Smooth muscle cell (in vitro differentiated cells): Measurements from ENCODE around the gene GNAT3. TPM values are rescaled to one million over a fixed set of nuclear protein-coding genes. Genes with fewer than 3 reads are reported as not detected.

Experiments used
- DNase-seq: peaks from one replicate; lab custom pipeline; 2025; ENCODE audit not compliant: unreplicated experiment; lab: John Stamatoyannopoulos, UW
- H2AFZ ChIP-seq: fragments of 200-600 bp; sonication (generic); 2 replicates; pipeline ENCODE4 v1.6.0; 2016; ENCODE audit warnings: antibody characterized with exemption, low read depth, mild to moderate bottlenecking
- H3F3A ChIP-seq: fragments of 200-600 bp; sonication (generic); 2 replicates; pipeline ENCODE4 v1.6.0; 2017; ENCODE audit warnings: antibody characterized with exemption, low read depth
- H3K27ac ChIP-seq: fragments of 200-600 bp; sonication (generic); 2 replicates; pipeline ENCODE4 v1.5.1; 2016; ENCODE audit warnings: low read depth, mild to moderate bottlenecking
- H3K27me3 ChIP-seq: fragments of 200-600 bp; sonication (generic); 2 replicates; pipeline ENCODE4 v1.6.1; 2016; ENCODE audit warnings: low read depth, mild to moderate bottlenecking
- H3K36me3 ChIP-seq: fragments of 200-600 bp; sonication (generic); 2 replicates; pipeline ENCODE4 v1.5.1; 2016; ENCODE audit warnings: low read depth
- H3K4me1 ChIP-seq: fragments of 200-600 bp; sonication (generic); 2 replicates; pipeline ENCODE4 v1.5.1; 2016; ENCODE audit warnings: low read depth
- H3K4me2 ChIP-seq: fragments of 200-600 bp; sonication (generic); 2 replicates; pipeline ENCODE4 v1.6.0; 2016; ENCODE audit warnings: mild to moderate bottlenecking
- H3K4me3 ChIP-seq: fragments of 200-600 bp; sonication (generic); 2 replicates; pipeline ENCODE4 v1.5.1; 2016; ENCODE audit warnings: mild to moderate bottlenecking
- H3K79me2 ChIP-seq: fragments of 200-600 bp; sonication (generic); 2 replicates; pipeline ENCODE4 v1.6.0; 2016; ENCODE audit warnings: low read depth, mild to moderate bottlenecking
- H3K9ac ChIP-seq: fragments of 200-600 bp; sonication (generic); 2 replicates; pipeline ENCODE4 v1.6.0; 2016; ENCODE audit warnings: low read depth
- H3K9me3 ChIP-seq: fragments of 200-600 bp; sonication (generic); replicated peaks from 2 replicates; pipeline ENCODE4 v1.5.1; 2016; ENCODE audit warnings: low read depth
- H4K20me1 ChIP-seq: fragments of 200-600 bp; sonication (generic); 2 replicates; pipeline ENCODE4 v1.6.0; 2016; ENCODE audit warnings: low read depth
- CTCF ChIP-seq: fragments of 200-600 bp; sonication (generic); IDR thresholded peaks from 2 replicates; pipeline ENCODE4 v1.5.1; 2017; ENCODE audit warnings: borderline replicate concordance, mild to moderate bottlenecking, antibody characterized with exemption; ENCODE audit not compliant: insufficient read depth, poor library complexity, severe bottlenecking
- WGBS: methylation state at CpG from one replicate; pipeline ENCODE4 v1.1.7; 2016; ENCODE audit warnings: low lambda C conversion rate; 5-methylcytosine and 5-hydroxymethylcytosine counted together
- polyA plus RNA-seq: library from polyadenylated mRNA; unstranded; fragments of >200 nt; fragmentation: Nextera tagmentation; extraction: Ambion mirVana; gene quantifications from 2 replicates; pipeline ENCODE4 v1.2.1, GENCODE V29; 2016
- total RNA-seq: library from RNA; depleted of rRNA; stranded (reverse); fragments of >200 nt; gene quantifications from 2 replicates; pipeline ENCODE4 v1.2.3, GENCODE V29; 2014

The GNAT3 gene
- total and polyA plus RNA-seq, 2 experiments from 2014 or later: not detected

GRCh38 chr7:80529362-80529761 lies 17.5 kb upstream of the GNAT3 start:
- no peak overlapping the region for H3K4me3 ChIP-seq
- no peaks in the 10 kb centered on the region for H4K20me1 ChIP-seq
- H3K4me1 ChIP-seq: no peaks in the 10 kb centered on the region
- TF ChIP-seq CTCF: no peak
- no peak overlapping the region for H3K4me2 ChIP-seq
- WGBS: 70% methylated on average over 4 of the region's 4 CpGs
- no peak for DNase-seq
- no peaks in the 10 kb centered on the region for H3K36me3 ChIP-seq
- no peak overlapping the region for H3K9ac ChIP-seq
- no peaks in the 10 kb centered on the region for H3K9me3 ChIP-seq
- H3K79me2 ChIP-seq: no peaks in the 10 kb centered on the region
- H3K27me3 ChIP-seq: no peaks in the 10 kb centered on the region
- H2AFZ ChIP-seq: no peak overlapping the region
- no peak overlapping the region for H3K27ac ChIP-seq
- no peaks in the 10 kb centered on the region for H3F3A ChIP-seq

- H3K27ac ChIP-seq: no peak overlapping the region
- H3K79me2 ChIP-seq: no peaks in the 10 kb centered on the region
- no peak overlapping the region for H2AFZ ChIP-seq
- no peak for TF ChIP-seq CTCF
- no peaks in the 10 kb centered on the region for H3K36me3 ChIP-seq
- no peaks in the 10 kb centered on the region for H3K4me1 ChIP-seq
- no peaks in the 10 kb centered on the region for H3K27me3 ChIP-seq
- 86% methylated on average over 2 of the region's 2 CpGs for WGBS
- DNase-seq: no peak
- no peaks in the 10 kb centered on the region for H3F3A ChIP-seq
- H4K20me1 ChIP-seq: no peaks in the 10 kb centered on the region
- H3K9ac ChIP-seq: no peak overlapping the region
- no peak overlapping the region for H3K4me3 ChIP-seq
- H3K9me3 ChIP-seq: no peaks in the 10 kb centered on the region
- no peak overlapping the region for H3K4me2 ChIP-seq
Measured at GRCh38 chr7:80528689-80529088, 16.8 kb upstream of the GNAT3 start.

- no peak for DNase-seq
- no peak overlapping the region for H3K4me2 ChIP-seq
- 97% methylated on average over 4 of the region's 4 CpGs for WGBS
- no peak overlapping the region for H3K27ac ChIP-seq
- no peak overlapping the region for H3K4me3 ChIP-seq
- no peaks in the 10 kb centered on the region for H3F3A ChIP-seq
- H3K36me3 ChIP-seq: no peaks in the 10 kb centered on the region
- no peak overlapping the region for H3K9ac ChIP-seq
- H3K9me3 ChIP-seq: no peaks in the 10 kb centered on the region
- no peaks in the 10 kb centered on the region for H4K20me1 ChIP-seq
- no peaks in the 10 kb centered on the region for H3K79me2 ChIP-seq
- no peaks in the 10 kb centered on the region for H3K27me3 ChIP-seq
- no peaks in the 10 kb centered on the region for H3K4me1 ChIP-seq
- no peak overlapping the region for H2AFZ ChIP-seq
- no peak for TF ChIP-seq CTCF
Measured at GRCh38 chr7:80526472-80526871, 14.6 kb upstream of the GNAT3 start.

GRCh38 chr7:80524693-80525092 lies 12.8 kb upstream of the GNAT3 start:
- no peak overlapping the region for H3K9ac ChIP-seq
- no peak overlapping the region for H2AFZ ChIP-seq

More at GRCh38 chr7:80524693-80525092, 12.8 kb upstream of the GNAT3 start:
- no peaks in the 10 kb centered on the region for H4K20me1 ChIP-seq
- no peaks in the 10 kb centered on the region for H3K4me1 ChIP-seq
- WGBS: over 99% methylated on average over 9 of the region's 9 CpGs
- no peaks in the 10 kb centered on the region for H3K9me3 ChIP-seq
- no peaks in the 10 kb centered on the region for H3K27me3 ChIP-seq
- no peak for DNase-seq
- H3K36me3 ChIP-seq: no peaks in the 10 kb centered on the region
- no peak overlapping the region for H3K4me2 ChIP-seq
- no peak overlapping the region for H3K4me3 ChIP-seq
- no peaks in the 10 kb centered on the region for H3F3A ChIP-seq
- no peaks in the 10 kb centered on the region for H3K79me2 ChIP-seq
- H3K27ac ChIP-seq: no peak overlapping the region
- no peak for TF ChIP-seq CTCF
